Esophagus mucosa (tissue), 1 donor: ENCODE measurements around the gene RHOBTB3. TPM values are rescaled to one million over a fixed set of nuclear protein-coding genes. Genes with fewer than 3 reads are reported as not detected.
"Not testable (repeated sequence)": the region's sequence is repeated elsewhere in the genome, so short reads cannot be mapped to it uniquely, and the experiment has no call there.

Source experiments
- ATAC-seq: fragments of 200-7000 bp; cut with Tn5 transposase; one replicate; pipeline ENCODE4 v1.9.1; 2020
- total RNA-seq: library from RNA; stranded (reverse); gene quantifications from one replicate; pipeline ENCODE4 v1.2.4, GENCODE V29; 2023
- donor health status: DM: yes; HTN: yes; CAD: no.

The RHOBTB3 gene
- total RNA-seq, 1 donor from 2014 or later = 3.6 TPM

DNA sequence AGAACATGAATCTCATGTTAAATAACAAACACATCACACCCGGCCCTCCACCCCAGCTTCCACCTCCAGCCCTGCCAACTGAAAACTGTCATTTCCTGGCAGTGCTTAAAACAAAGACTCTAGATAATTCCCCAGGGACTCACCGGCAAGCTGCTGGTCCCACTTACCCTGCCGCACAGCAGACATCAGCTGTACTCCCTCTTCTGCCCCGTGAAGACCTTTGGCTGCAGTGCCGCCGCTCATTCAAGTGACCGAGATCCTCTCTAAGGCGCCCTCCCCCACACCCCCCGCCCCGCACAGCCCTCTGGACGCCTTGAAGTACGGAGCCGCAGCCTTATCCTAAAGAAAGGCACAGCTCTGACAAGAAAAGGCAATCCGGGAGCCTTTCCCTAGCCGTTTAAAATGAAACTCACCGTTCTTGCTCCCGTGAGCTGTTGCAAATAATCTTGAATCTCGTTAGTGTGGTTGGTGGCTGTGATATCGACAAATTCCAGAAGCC lies 91.0 kb downstream of the RHOBTB3 start:
- ATAC-seq = peak; percentile 52

DNA sequence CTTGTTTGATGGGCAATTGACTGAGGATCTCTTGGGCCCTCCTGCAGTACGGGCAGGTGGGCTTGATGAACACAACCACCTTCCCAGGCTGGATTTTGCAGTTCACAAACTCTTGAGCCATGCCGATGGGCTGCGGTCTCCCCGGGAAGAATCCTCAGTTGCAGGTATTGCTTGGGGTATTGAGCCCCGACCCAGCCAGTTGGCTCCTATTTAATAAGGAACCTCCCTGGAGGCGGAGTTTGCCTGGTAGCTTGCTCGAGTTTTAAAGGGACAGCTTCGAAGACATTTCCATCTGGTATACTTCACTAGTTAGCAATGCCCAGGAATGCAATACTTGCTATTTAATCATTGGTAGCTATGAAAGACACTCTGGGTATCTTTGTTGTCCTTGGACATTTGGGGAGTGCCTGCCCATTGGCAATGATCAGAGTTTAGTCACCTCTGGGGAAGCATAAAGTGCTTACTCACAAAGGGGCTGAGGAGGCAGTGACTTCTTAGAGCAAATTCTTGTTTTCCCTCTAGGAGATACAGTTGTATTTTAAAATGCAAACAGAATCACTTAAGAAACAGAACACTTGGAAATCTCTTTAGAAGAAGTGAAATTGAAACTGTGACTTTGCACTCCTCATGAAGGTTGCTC lies 91.5 kb downstream of the RHOBTB3 start, which contains the start of gene GLRX:
TSS of gene GLRX (minus strand) at position 185 of the 640 bp plus-strand sequence. CDS start at position 121, 64 bp downstream.
- peak; percentile 51 for ATAC-seq

GRCh38 chr5:95823218-95823737 lies 92.1 kb downstream of the RHOBTB3 start:
- no peak for ATAC-seq

DNA sequence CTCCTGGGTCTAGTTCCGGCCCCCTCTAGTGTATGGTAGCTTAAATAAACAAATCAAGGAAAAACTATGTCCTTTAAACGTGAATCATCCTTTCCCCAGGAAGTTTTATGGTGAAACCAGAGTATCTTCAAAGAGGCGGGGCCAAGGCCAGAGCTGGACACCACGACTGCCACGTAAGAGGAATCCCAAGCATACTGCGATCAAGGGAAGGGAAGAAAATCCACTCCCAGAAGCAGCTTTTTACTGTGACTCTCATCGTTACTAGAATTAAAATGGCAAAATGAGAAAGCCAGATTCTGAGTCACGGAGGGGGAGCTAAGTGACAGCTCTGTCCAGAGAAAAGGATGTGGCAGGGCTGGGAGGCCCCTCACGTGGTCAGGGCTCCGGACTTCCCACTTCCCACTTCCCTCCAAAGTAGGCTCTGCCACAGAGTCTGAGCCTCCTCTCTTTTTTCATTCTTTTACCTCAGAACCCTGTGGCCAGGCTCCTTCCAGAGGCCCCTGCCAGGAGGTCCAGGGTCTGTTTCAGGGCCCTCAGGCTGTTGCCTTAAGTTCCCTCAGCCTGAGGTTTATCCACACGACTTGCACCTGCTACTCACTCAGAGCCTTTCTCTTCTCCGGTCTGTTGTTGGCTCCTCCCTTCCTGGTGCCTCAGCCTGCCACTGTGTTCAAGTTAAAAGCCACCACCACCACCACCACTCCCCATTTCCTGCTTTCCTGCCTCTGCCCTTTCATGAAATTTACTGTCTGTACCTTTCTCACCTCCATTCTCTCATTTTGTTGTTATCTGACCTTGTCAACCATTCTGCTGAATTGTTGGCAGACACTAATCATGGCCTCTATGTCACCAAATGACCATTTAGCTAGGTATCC lies 92.8 kb downstream of the RHOBTB3 start:
- peak; percentile 29 for ATAC-seq

GRCh38 chr5:95824747-95825146 lies 93.6 kb downstream of the RHOBTB3 start:
- ATAC-seq = no peak

GRCh38 chr5:95825495-95825894 lies 94.4 kb downstream of the RHOBTB3 start:
- no peak for ATAC-seq

DNA sequence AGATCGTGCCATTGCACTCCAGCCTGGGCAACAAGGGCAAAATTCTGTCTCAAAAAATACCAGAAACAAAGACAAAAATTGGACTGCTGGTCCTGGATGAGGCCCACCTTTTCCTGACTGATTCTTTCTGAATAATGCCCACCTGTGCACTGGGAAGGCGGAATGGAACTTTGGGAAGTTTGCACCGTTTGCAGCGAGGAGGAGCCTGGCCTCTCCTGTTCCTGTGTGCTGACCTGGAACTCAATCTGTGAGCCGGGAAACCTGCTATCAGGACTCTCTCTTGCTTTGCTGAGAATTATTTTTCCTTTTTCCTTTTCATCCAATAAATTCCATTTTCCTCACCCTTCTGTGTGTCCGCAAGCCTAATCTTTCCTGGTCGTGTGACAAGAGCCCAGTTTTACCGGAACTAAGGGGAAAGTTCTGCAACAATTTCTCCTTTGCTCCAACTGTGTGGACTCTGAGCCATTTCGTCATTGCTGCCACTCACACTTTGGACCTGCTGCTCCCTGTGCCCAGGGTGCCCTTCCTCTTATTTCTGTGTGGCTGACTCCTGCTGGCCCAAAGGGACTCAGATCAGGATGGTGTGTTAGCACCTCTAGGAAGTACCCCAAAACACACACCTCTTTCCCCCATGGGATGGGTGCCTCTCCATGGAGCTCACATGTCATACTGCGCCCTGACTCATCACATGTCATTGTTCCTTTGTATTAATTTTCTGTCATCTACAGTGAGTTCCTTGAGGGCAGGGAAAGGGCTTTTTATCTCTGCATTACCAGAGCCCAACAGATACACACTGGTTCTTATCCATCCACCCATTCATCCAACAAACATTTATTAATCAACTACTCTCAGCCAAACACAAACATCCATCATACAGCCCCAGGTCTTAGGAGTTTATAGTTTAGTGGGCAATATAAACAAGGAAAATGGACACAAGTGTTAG lies 96.1 kb downstream of the RHOBTB3 start:
- no peak for ATAC-seq

DNA sequence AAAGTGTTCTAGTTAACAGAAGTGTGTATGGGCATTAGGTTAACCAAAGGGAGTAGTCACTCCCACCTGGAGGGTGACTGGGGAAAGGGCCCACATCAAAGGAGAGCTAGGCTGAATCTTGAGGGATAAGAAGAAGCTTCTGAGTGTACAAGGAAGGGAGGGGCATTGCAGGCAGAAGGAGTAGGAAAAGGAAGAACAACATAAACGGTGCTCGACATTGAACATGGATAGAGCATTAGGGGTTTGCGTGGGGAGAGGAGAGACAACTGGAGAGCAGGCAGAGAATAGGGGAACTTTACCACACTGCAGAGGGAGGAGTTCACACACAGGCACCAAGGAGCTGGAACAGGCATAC lies 96.7 kb downstream of the RHOBTB3 start:
- ATAC-seq = no peak

DNA sequence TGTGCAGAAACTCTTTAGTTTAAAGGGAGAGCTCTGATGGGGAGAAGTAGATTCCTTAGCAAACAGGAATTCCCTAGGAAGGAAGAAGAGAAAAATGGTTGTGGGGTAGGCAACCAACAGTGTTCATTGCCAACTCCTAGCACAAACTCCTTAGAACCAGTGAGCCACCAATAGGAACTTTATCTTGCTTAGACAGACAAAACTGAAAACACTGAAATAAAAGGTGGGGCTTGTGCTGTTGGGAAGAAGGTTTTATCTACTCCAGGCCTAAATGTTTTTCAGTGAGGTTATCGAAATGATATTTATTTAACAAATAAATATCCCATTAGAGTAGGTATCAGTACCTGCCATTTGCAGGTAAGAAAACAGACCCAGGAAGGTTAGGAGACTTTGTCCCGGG lies 99.1 kb downstream of the RHOBTB3 start:
- no peak for ATAC-seq

GRCh38 chr5:95832664-95833063 lies 101.5 kb downstream of the RHOBTB3 start:
- ATAC-seq = no peak

DNA sequence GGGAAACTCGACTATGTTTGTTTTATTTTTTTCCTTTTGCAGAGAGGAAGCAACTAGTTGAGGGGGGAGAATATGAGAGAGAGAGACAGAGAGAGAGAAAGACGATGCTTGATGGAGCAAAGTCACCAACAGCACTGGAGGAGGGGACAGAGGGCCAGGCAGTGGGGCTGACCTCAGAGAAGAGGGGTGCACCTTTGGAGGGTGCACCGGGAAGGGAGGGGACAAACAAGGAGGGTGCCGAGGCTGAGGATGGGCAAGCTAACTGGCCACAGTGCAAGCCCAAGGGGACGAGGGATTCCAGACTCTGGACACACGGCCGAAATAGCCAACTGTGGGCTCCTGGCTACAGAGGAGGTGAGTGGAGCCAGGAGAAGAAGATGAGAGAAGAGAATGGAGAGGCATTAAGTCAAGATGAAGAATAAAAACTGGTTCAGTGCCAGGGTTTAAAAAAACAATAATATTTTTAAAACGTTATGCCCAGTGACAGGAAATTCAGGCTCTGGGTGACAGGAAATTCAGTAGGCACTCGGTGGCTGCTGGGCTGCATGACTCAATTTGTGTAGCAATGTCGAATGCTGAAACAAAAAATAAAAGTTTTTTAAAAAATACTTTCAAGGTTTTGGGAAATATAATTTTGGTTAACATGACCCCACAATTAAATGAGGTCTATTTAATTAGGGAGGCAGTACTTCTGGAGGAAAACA lies 104.7 kb downstream of the RHOBTB3 start:
- no peak for ATAC-seq

- no peak for ATAC-seq
Observed at GRCh38 chr5:95836544-95836943, 105.4 kb downstream of the RHOBTB3 start.

- ATAC-seq = not testable (repeated sequence)
Observed at GRCh38 chr5:95836971-95837370, 105.8 kb downstream of the RHOBTB3 start.

- no peak for ATAC-seq
Observed at GRCh38 chr5:95837492-95837891, 106.4 kb downstream of the RHOBTB3 start.

GRCh38 chr5:95838001-95838520 lies 106.9 kb downstream of the RHOBTB3 start:
- no peak for ATAC-seq

DNA sequence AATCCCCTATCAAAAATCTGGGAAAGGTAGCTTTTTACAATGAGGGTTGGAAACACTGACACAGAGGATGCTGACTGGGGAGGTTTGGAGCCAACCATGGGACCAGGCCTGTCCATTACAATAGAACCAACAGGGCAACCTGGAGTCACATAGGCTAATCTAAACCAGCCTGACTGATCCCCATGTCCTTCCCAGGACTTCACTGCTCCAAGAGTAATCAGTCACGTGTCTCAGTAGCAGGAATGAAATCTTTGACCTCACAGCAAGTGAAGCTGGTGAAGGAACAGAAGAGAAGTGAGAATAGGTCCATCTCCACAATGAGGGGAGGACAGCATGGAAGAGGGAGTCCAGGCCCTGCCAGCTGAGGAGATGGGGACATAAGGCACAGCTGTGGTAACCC lies 107.4 kb downstream of the RHOBTB3 start:
- no peak for ATAC-seq

GRCh38 chr5:95839658-95840057 lies 108.5 kb downstream of the RHOBTB3 start:
- peak; percentile 41 for ATAC-seq

DNA sequence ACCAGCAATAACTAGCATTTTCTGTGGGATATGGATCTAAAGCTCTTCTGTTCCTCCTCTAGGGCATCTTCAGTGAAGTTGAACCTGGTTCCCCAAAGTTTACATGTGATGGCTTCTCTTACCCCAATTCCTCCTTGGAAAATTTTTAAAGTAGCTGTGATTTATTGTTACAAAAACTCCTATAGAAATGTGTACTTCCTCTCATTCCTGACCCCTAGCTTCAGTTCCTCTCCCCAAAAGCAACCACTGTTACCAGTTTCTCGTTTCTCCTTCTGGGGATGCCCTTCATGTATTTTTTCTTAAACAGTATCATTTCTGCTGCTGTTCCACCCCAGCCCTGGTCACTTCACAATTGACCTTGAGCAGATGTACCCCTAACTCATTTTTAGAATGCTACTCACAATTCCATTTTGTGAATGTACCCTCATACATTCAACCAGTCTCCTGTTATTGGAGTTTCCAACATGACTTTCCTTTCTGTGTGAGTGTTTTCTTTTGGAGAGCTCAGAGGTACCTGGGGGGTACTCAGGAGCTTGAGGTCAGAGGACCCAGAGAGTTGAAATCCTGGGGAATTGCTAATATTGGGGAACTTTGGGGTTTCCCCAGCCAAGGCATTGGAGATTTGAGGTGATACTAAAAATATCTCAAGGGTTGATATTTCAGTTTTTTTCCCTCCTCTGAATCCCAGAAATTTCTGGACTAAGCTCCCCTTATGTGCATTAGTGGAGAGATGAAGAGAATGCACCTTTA lies 110.0 kb downstream of the RHOBTB3 start:
- no peak for ATAC-seq

- ATAC-seq = peak; percentile 64
Observed at GRCh38 chr5:95841914-95842812, 111.0 kb downstream of the RHOBTB3 start.
